Measurements from ENCODE around the gene USP10. TPM values are rescaled to one million over a fixed set of nuclear protein-coding genes. Genes with fewer than 3 reads are reported as not detected.

The USP10 gene
- total and polyA plus RNA-seq, 2 donors from 2014 or later = 36.8 to 79.5 TPM

DNA sequence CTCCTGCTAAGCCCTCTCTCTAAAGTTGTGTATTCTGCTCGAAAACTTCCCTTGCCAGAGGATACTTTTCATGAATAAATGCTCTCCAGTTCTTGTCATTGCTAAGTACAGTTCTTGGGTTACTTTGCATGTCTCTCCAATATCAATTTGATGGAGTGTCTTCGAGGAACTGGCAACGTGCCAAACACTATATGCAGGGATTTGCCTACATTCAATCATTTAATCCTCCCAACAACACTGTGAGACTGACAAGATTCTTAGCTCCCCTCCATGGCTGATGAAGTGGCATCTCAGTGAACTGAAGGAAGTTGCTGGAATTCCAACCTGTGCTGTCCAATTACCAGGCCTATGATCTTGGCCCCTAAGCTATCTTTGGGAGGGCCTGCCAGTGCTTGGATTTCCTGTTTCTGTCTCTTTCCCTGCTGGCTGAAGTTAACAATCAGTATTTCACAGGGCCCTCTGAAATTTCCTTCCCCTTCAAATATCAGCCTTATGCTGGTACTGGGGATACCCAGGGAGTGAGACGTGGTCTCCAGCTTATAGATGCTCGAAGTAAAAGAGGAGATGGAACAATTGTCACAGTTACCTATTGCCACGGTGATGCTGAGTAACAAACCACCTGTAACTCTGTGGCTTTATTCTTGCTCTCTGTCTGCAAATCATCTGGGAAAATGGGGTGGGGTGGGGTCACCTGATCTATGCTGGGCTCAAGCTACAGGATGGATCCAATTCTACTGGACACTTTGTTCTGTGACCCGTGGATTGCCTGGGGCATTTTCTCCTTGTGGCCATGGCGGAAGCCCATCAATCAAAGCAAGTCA is 100.6 kb downstream of the USP10 start:
- Histone ChIP-seq H3K9me3 (ENCODE audit: control insufficient read depth in 2 of 3, insufficient read depth in 1 of 3, low read length in 3 of 3) (no peaks in the 10 kb centered on the region), H3K4me3 (ENCODE audit: low read length in 3 of 3) (no peak overlapping the region), H3K27me3 (ENCODE audit: control insufficient read depth, insufficient read depth, low read length) (no peaks in the 10 kb centered on the region), H3K9ac (ENCODE audit: low read length in 3 of 3) (no peak overlapping the region), H3K4me1 (ENCODE audit: control insufficient read depth in 2 of 3, insufficient read depth in 2 of 3, low read depth in 1 of 3, low read length in 3 of 3) (no peaks in the 10 kb centered on the region), H3K27ac (ENCODE audit: low read depth in 2 of 2, low read length in 2 of 2) (no peak overlapping the region), H3K36me3 (ENCODE audit: control insufficient read depth in 2 of 3, insufficient read depth in 3 of 3, low read length in 3 of 3) (no peaks in the 10 kb centered on the region)
- FAIRE-seq = no peak
- TF ChIP-seq, protein P1, sequence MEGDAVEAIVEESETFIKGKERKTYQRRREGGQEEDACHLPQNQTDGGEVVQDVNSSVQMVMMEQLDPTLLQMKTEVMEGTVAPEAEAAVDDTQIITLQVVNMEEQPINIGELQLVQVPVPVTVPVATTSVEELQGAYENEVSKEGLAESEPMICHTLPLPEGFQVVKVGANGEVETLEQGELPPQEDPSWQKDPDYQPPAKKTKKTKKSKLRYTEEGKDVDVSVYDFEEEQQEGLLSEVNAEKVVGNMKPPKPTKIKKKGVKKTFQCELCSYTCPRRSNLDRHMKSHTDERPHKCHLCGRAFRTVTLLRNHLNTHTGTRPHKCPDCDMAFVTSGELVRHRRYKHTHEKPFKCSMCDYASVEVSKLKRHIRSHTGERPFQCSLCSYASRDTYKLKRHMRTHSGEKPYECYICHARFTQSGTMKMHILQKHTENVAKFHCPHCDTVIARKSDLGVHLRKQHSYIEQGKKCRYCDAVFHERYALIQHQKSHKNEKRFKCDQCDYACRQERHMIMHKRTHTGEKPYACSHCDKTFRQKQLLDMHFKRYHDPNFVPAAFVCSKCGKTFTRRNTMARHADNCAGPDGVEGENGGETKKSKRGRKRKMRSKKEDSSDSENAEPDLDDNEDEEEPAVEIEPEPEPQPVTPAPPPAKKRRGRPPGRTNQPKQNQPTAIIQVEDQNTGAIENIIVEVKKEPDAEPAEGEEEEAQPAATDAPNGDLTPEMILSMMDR (IDR thresholded peaks at IDR 0.05; ENCODE audit: borderline replicate concordance, extremely low read depth, insufficient read depth) = no peak
- peak in 2 of 5 donors; percentile 30 to 31 for DNase-seq
- intact Hi-C loops (cut with DNase I) = no loop called here

DNA sequence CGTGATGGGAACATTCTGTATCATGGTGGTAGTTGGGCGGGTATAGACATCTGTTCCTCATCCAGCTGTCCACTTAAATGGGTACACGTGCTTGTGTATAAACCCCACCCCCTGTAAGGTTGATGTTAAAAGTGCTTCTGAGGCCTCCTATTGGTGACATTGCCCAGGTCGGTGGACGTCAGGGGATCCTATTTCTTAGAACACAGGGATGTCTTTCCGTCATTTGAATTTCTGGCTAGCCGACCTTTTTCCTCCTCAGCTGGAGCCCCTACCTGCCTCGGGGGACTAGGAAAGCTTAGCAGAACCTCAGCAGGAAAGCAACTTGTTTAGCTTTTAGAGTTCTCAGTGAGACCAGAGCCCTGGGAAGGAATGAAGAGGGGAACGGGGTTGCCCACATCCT is 103.3 kb downstream of the USP10 start:
- no peaks in the 10 kb centered on the region for H3K4me1 ChIP-seq (ENCODE audit: control insufficient read depth in 2 of 3, insufficient read depth in 2 of 3, low read depth in 1 of 3, low read length in 3 of 3)
- no peaks in the 10 kb centered on the region for H3K9me3 ChIP-seq (ENCODE audit: control insufficient read depth in 2 of 3, insufficient read depth in 1 of 3, low read length in 3 of 3)
- no peak overlapping the region for H3K4me3 ChIP-seq (ENCODE audit: low read length in 3 of 3)
- intact Hi-C loops (cut with DNase I) = no loop called here
- TF ChIP-seq, protein P1 (IDR thresholded peaks at IDR 0.05; ENCODE audit: borderline replicate concordance, extremely low read depth, insufficient read depth) = no peak
- FAIRE-seq (no peak), DNase-seq (no peak)
- no peaks in the 10 kb centered on the region for H3K36me3 ChIP-seq (ENCODE audit: control insufficient read depth in 2 of 3, insufficient read depth in 3 of 3, low read length in 3 of 3)
- no peak overlapping the region for H3K27ac ChIP-seq (ENCODE audit: low read depth in 2 of 2, low read length in 2 of 2)
- no peaks in the 10 kb centered on the region for H3K27me3 ChIP-seq (ENCODE audit: control insufficient read depth, insufficient read depth, low read length)
- no peak overlapping the region for H3K9ac ChIP-seq (ENCODE audit: low read length in 3 of 3)

- TF ChIP-seq, protein P1 (IDR thresholded peaks at IDR 0.05; ENCODE audit: borderline replicate concordance, extremely low read depth, insufficient read depth) = no peak
- Histone ChIP-seq H3K9me3 (ENCODE audit: control insufficient read depth in 2 of 3, insufficient read depth in 1 of 3, low read length in 3 of 3) (no peaks in the 10 kb centered on the region), H3K27ac (ENCODE audit: low read depth in 2 of 2, low read length in 2 of 2) (no peak overlapping the region), H3K9ac (ENCODE audit: low read length in 3 of 3) (no peak overlapping the region), H3K4me3 (ENCODE audit: low read length in 3 of 3) (no peak overlapping the region), H3K4me1 (ENCODE audit: control insufficient read depth in 2 of 3, insufficient read depth in 2 of 3, low read depth in 1 of 3, low read length in 3 of 3) (no peaks in the 10 kb centered on the region), H3K27me3 (ENCODE audit: control insufficient read depth, insufficient read depth, low read length) (no peaks in the 10 kb centered on the region), H3K36me3 (ENCODE audit: control insufficient read depth in 2 of 3, insufficient read depth in 3 of 3, low read length in 3 of 3) (no peaks in the 10 kb centered on the region)
- FAIRE-seq (no peak), DNase-seq (no peak)
- intact Hi-C loops (cut with DNase I) = no loop called here
Measured at GRCh38 chr16:84804326-84804725, 104.5 kb downstream of the USP10 start.
